Fibroblast of skin of back (primary cell): ENCODE results near the gene IQSEC2. TPM values are rescaled to one million over a fixed set of nuclear protein-coding genes. Genes with fewer than 3 reads are reported as not detected.

Source experiments
- DNase-seq: peaks from one replicate; pipeline ENCODE4 v3.0.0-alpha.2; 2013
- polyA plus RNA-seq, 2 experiments: library from polyadenylated mRNA; unstranded; fragments of 120-200 nt; gene quantifications; one replicate each; pipeline ENCODE4 v1.2.1, GENCODE V29; 2013; ENCODE audit not compliant: insufficient read length in 2 of 2

The IQSEC2 gene
- polyA plus RNA-seq (2013, experiment 1 of 2; ENCODE audit: insufficient read length), result 9.4 TPM
- 13.3 TPM for polyA plus RNA-seq (2013, experiment 2 of 2; ENCODE audit: insufficient read length)

- peak; percentile 83 for DNase-seq
Observed at GRCh38 chrX:53281321-53281822, at the start of gene IQSEC2. IQSEC2 (minus strand) TSS chrX:53281584.

GRCh38 chrX:53330331-53330730, 48.9 kb upstream of the IQSEC2 start:
- DNase-seq, result no peak

GRCh38 chrX:53324803-53325202, 43.4 kb upstream of the IQSEC2 start:
- no peak for DNase-seq

GRCh38 chrX:53324085-53324484, 42.7 kb upstream of the IQSEC2 start:
- DNase-seq, result no peak

- DNase-seq, result no peak
Observed at GRCh38 chrX:53323196-53323595, 41.8 kb upstream of the IQSEC2 start.

- no peak for DNase-seq
Observed at GRCh38 chrX:53321943-53322497, 40.6 kb upstream of the IQSEC2 start.

- DNase-seq, result no peak
Observed at GRCh38 chrX:53321230-53321942, 40.0 kb upstream of the IQSEC2 start.

GRCh38 chrX:53320543-53321229, 39.3 kb upstream of the IQSEC2 start:
- no peak for DNase-seq

- no peak for DNase-seq
Observed at GRCh38 chrX:53319614-53320542, 38.5 kb upstream of the IQSEC2 start.

- no peak for DNase-seq
Observed at GRCh38 chrX:53318766-53319353, 37.5 kb upstream of the IQSEC2 start.

GRCh38 chrX:53317365-53318069, 36.1 kb upstream of the IQSEC2 start:
- peak; percentile 31 for DNase-seq

- DNase-seq, result no peak
Observed at GRCh38 chrX:53316860-53317237, 35.5 kb upstream of the IQSEC2 start.

GRCh38 chrX:53316111-53316859, 34.9 kb upstream of the IQSEC2 start:
- DNase-seq, result no peak

- no peak for DNase-seq
Observed at GRCh38 chrX:53313728-53314105, 32.3 kb upstream of the IQSEC2 start.

- DNase-seq, result peak; percentile 58
Observed at GRCh38 chrX:53312946-53313727, 31.8 kb upstream of the IQSEC2 start.

- DNase-seq, result no peak
Observed at GRCh38 chrX:53309837-53310236, 28.5 kb upstream of the IQSEC2 start.

- no peak for DNase-seq
Observed at GRCh38 chrX:53308836-53309235, 27.5 kb upstream of the IQSEC2 start.

- no peak for DNase-seq
Observed at GRCh38 chrX:53305996-53306937, 24.9 kb upstream of the IQSEC2 start.
